GM12891 (cell line): Measurements from ENCODE around the gene HPRT1.

Experiments used
- POLR2A ChIP-seq: IDR thresholded peaks from 2 replicates; pipeline ENCODE4 v1.6.1; 2011; ENCODE audit warnings: low read depth, low read length, control low read depth
- POLR2AphosphoS5 ChIP-seq: IDR thresholded peaks from 2 replicates; pipeline ENCODE4 v1.6.1; 2011; ENCODE audit warnings: low read depth, low read length, control low read depth
- POU2F2 ChIP-seq: IDR thresholded peaks from 2 replicates; pipeline ENCODE4 v1.6.1; 2011; ENCODE audit warnings: low read depth, mild to moderate bottlenecking, control low read depth, low read length, moderate library complexity
- SPI1 ChIP-seq: IDR thresholded peaks from 2 replicates; pipeline ENCODE4 v1.6.1; 2011; ENCODE audit warnings: low read depth, low read length, control low read depth
- TAF1 ChIP-seq: IDR thresholded peaks from 2 replicates; pipeline ENCODE4 v1.6.1; 2011; ENCODE audit warnings: low read depth, low read length, control low read depth

DNA sequence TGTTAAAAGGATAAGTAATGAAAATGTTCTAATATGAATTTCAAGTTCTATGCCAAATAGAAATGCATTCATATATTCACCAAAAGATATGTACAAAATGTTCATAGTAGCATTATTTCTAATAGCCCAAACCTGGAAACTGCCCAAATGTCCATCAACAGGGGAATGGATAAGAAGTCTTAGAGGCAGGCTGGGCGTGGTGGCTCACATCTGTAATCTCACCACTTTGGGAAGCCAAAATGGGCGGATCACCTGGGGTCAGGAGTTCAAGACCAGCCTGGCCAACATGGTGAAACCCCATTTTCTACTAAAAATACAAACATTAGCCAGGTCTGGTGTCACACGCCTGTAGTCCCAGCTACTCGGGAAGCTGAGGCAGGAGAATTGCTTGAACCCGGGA is 2.3 kb upstream of the HPRT1 start:
- TF ChIP-seq POLR2A (no peak), POLR2AphosphoS5 (no peak), POU2F2 (no peak), TAF1 (no peak), SPI1 (no peak)
